Transverse colon (tissue), 4 donors: Measurements from ENCODE around the gene RAB28. TPM values are rescaled to one million over a fixed set of nuclear protein-coding genes. Genes with fewer than 3 reads are reported as not detected.

Experiments used
- DNase-seq: peaks from one replicate; pipeline ENCODE4 v3.0.0-alpha.2; 2019
- H3K27ac ChIP-seq, 4 donors: fragments of 200-600 bp; sonication (generic); 2 replicates each; pipeline ENCODE4 v1.5.1; 2016 to 2018; ENCODE audit warnings: inconsistent platforms in 4 of 4
- H3K27me3 ChIP-seq: fragments of 200-600 bp; sonication (generic); 2 replicates; pipeline ENCODE4 v1.5.1; 2017; ENCODE audit warnings: inconsistent platforms
- H3K36me3 ChIP-seq, 4 donors: fragments of 200-600 bp; sonication (generic); 2 replicates each; pipeline ENCODE4 v1.5.1; 2017 to 2019; ENCODE audit warnings: inconsistent platforms in 4 of 4
- H3K4me1 ChIP-seq, 4 donors: fragments of 200-600 bp; sonication (generic); 2 replicates each; pipeline ENCODE4 v1.5.1; 2017 to 2020; ENCODE audit warnings: inconsistent platforms in 4 of 4
- H3K4me3 ChIP-seq, 4 donors: fragments of 200-600 bp; sonication (generic); 1 replicate in 1 of 4; 2 replicates in 3 of 4; pipeline versions ENCODE4 v1.5.1 to v1.6.1; 2017 to 2019; ENCODE audit warnings: inconsistent platforms in 4 of 4
- H3K9me3 ChIP-seq, 2 donors: fragments of 200-600 bp; sonication (generic); 2 replicates each; pipeline ENCODE4 v1.5.1; 2017 to 2019; ENCODE audit warnings: inconsistent platforms in 2 of 2
- EP300 ChIP-seq: sonication (generic); formaldehyde crosslinking; IDR thresholded peaks from one replicate; pipeline ENCODE4 v1.6.1; 2017; ENCODE audit warnings: antibody characterized with exemption, low read depth
- POLR2A ChIP-seq: fragments of 450-650 bp; IDR thresholded peaks from one replicate; pipeline ENCODE4 v1.6.1; 2016; ENCODE audit warnings: antibody characterized with exemption, mild to moderate bottlenecking, moderate library complexity
- POLR2AphosphoS5 ChIP-seq, 3 donors: sonication (generic); formaldehyde crosslinking; IDR thresholded peaks; one replicate each; pipeline ENCODE4 v1.6.1; 2016; ENCODE audit warnings: antibody characterized with exemption in 3 of 3
- WGBS, 2 donors: methylation state at CpG; one replicate each; pipeline ENCODE4 v1.1.5; 2018; ENCODE audit warnings: low coverage in 1 of 2; 5-methylcytosine and 5-hydroxymethylcytosine counted together
- in situ Hi-C, 4 donors: fragments of 200-750 bp; cut with MboI; loops; one replicate each; pipeline versions ENCODE4 v1.15.0 to v1.15.1; 2017; ENCODE audit warnings: low sequenced_read_pairs in 3 of 4, low pct_ligation_motif_present in 1 of 4, low pct_unique_long_range_greater_than_20kb in 1 of 4
- intact Hi-C: fragments of 100-400 bp; cut with DNase I; formaldehyde crosslinking; loops from one replicate; pipeline ENCODE4 v1.15.1; 2023; ENCODE audit warnings: low total_unique reads
- total RNA-seq, 4 donors: library from RNA; depleted of rRNA; stranded (reverse); fragments of >200 nt; gene quantifications; one replicate each; pipeline ENCODE4 v1.1.0, GENCODE V29; 2016
- TF ChIP-seq, protein P1 (sequence below), 5 experiments: fragments of 200-600 bp in 3 of 5; fragments of 450-650 bp in 2 of 5; sonication (generic) in 3 of 5; IDR thresholded peaks; 1 replicate in 2 of 5; 2 replicates in 3 of 5; pipeline ENCODE4 v1.5.1; 2016 to 2017; ENCODE audit warnings: antibody characterized with exemption in 5 of 5, inconsistent platforms in 3 of 5, mild to moderate bottlenecking in 2 of 5, moderate library complexity in 1 of 5

Gene RAB28
- total RNA-seq, 4 donors from 2014 or later = 6.4 to 19.5 (median 17.8) TPM

DNA sequence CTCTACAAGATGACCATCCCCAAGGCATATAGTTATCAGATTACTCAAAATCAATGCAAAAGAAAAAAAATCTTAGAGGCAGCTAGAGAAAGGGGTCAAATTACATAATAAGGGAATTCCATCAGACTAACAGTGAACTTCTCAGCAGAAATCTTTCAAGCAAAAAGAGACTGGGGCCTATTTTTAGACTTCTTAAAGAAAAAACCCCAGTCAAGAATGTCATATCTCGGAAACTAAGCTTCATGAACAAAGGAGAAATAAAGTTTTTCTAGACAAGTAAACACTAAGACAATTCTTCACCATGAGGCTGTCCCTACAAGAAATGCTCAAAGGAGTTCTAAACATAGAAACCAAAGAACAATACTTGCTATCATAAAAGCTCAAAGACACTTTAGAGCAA, 51.7 kb downstream of the RAB28 start:
- TF ChIP-seq POLR2A (no peak), EP300 (no peak), POLR2AphosphoS5 (IDR thresholded peaks at IDR 0.05) (no peak)
- TF ChIP-seq, protein P1, sequence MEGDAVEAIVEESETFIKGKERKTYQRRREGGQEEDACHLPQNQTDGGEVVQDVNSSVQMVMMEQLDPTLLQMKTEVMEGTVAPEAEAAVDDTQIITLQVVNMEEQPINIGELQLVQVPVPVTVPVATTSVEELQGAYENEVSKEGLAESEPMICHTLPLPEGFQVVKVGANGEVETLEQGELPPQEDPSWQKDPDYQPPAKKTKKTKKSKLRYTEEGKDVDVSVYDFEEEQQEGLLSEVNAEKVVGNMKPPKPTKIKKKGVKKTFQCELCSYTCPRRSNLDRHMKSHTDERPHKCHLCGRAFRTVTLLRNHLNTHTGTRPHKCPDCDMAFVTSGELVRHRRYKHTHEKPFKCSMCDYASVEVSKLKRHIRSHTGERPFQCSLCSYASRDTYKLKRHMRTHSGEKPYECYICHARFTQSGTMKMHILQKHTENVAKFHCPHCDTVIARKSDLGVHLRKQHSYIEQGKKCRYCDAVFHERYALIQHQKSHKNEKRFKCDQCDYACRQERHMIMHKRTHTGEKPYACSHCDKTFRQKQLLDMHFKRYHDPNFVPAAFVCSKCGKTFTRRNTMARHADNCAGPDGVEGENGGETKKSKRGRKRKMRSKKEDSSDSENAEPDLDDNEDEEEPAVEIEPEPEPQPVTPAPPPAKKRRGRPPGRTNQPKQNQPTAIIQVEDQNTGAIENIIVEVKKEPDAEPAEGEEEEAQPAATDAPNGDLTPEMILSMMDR (IDR thresholded peaks at IDR 0.05) = no peak
- Histone ChIP-seq H3K27me3 (no peaks in the 10 kb centered on the region), H3K4me1 (peaks cover 0 to 14% (median 5%) of the 10 kb centered on the region in 4 donors), H3K9me3 (peaks cover 4 to 7% of the 10 kb centered on the region in 2 donors), H3K27ac (no peak overlapping the region), H3K36me3 (no peaks in the 10 kb centered on the region), H3K4me3 (no peak overlapping the region)
- 60 to 83% methylated on average over 1 of the region's 1 CpG for WGBS, 2 donors
- in situ Hi-C loops (no loop called here), intact Hi-C loops (loop anchor here (10.0 kb wide), 1 partner anchor 692 kb away; no protein-coding TSS in a partner anchor)
- DNase-seq = no peak

DNA sequence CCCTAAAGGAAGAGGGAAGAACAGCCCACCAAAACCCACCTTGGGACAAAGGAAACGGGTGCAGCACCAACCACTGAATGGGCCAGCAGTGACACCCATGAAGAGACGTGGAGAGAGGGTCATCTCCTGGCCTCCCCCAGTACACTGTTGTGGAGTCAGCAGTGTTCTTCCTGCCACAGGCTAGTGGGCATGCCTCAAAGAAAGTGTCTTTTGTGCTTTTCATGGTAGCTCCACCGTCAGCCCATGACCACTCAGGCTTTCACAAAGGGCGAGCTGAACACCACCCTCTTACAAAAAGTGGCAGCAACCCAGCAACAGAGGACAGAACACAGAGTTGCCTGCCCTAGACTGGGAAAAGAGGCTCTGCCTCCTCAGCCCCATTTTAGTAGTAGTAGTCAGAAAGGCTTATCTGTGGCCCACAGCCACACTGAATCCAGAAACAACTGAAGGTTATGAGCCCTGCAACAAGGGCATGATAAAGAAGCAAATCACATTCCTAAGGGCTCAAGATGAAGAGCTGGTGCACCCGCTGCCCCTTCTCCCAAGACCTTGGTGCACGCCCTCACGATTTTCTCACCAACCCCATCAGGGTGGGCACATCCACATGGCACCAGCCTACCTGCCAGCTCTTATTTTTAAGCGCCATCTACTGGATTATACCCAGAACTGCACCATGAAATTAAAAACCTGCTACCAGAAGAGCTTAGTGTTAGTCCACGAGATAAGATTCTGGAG, 53.1 kb downstream of the RAB28 start:
- Histone ChIP-seq H3K4me3 (no peak overlapping the region), H3K4me1 (peaks cover 0 to 15% (median 5%) of the 10 kb centered on the region in 4 donors), H3K36me3 (no peaks in the 10 kb centered on the region), H3K9me3 (no peaks in the 10 kb centered on the region), H3K27ac (no peak overlapping the region), H3K27me3 (no peaks in the 10 kb centered on the region)
- in situ Hi-C loops = no loop called here
- TF ChIP-seq, protein P1 (IDR thresholded peaks at IDR 0.05) = peak in 2 of 5 experiments; percentile 12 to 24
- TF ChIP-seq EP300 = no peak
- intact Hi-C loops = loop anchor here (10.0 kb wide), 1 partner anchor 694 kb away; no protein-coding TSS in a partner anchor
- 69 to 87% methylated on average over 2 to 9 of the region's 9 CpGs for WGBS, 2 donors
- no peak for DNase-seq

DNA sequence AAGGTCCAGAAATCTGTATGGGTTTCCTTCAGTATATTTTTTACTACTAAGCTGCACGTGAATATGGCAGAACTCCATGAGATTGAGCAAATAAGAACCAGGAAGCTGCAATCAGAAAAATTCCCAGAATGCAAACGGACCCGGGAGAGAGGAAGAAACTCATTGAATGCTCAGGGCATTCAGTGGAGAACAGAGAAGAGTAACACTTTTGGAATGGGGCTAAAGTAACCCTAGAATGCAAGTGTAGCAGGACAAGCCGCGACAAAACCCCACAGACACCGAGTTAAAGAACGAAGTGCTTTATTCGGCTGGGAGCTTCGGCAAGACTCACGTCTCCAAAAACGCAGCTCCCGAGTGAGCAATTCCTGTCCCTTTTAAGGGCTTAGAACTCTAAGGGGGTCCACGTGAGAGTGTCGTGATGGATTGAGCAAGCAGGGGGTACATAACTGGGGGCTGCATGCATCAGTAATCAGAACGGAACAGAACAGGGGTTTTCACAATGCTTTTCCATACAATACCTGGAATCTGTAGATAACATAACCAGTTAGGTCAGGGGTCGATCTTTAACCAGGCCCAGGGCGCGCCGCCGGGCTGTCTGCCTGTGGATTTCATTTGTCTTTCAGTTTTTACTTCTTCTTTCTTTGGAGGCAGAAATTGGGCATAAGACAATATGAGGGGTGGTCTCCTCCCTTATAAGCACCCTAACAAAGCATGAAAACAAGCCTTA, 56.4 kb downstream of the RAB28 start:
- in situ Hi-C loops = no loop called here
- intact Hi-C loops = no loop called here
- WGBS, 2 donors = 81 to 84% methylated on average over 10 to 20 of the region's 20 CpGs

More for the DNA sequence above, 56.4 kb downstream of the RAB28 start:
- no peak overlapping the region for H3K27ac ChIP-seq
- no peak overlapping the region for H3K4me3 ChIP-seq
- peaks cover 0 to 11% (median 5%) of the 10 kb centered on the region in 4 donors for H3K4me1 ChIP-seq
- H3K27me3 ChIP-seq = no peaks in the 10 kb centered on the region
- no peak for TF ChIP-seq POLR2AphosphoS5 (IDR thresholded peaks at IDR 0.05)
- TF ChIP-seq, protein P1 (IDR thresholded peaks at IDR 0.05) = no peak
- TF ChIP-seq EP300 = no peak
- no peak for TF ChIP-seq POLR2A
- H3K36me3 ChIP-seq = no peaks in the 10 kb centered on the region
- DNase-seq = no peak
- no peaks in the 10 kb centered on the region for H3K9me3 ChIP-seq
